GM18907 (cell line): ENCODE data around the gene TRIM31.

Source experiments
- ATAC-seq: cut with Tn5 transposase; IDR thresholded peaks from one replicate; pipeline ENCODE4 v1.9.1; 2021; ENCODE audit warnings: mild to moderate bottlenecking, moderate library complexity; ENCODE audit not compliant: unreplicated experiment

Gene TRIM31

DNA sequence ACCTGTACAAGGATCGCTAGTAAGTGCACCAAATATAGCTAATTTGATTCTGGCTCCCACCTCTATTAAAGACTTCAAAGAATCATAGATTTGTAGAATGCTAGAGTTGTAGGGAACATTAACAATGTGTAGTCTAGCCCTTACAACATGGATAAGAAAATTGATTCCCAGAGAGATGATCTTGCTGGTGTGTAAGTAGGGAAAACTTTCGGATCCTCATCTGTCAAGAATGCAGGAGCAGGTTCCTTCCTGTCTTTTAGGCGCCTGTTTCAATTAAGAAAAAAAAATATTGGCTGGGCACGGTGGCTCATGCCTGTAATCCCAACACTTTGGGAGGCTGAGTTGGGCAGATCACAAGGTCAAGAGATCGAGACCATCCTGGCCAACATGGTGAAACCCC, 25.0 kb downstream of the TRIM31 start:
- no peak for ATAC-seq

DNA sequence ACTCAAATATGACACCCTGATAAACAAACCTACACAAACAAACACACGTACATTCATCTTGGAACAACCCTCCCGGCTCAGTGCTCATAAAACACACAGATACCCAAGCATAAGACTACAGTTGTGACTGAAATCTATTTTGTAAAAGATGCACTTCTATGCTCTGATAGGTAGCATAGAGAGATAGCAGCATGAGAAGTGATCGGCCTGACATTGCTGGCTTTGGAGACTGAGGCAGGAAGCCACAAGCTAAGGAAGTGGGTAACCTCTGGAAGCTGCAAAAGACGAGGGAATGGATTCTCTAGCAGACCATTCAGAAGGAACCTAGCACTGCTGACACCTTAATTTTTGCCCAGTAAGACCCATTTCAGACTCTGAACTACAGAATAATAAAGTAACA, 35.7 kb downstream of the TRIM31 start:
- ATAC-seq, result no peak

DNA sequence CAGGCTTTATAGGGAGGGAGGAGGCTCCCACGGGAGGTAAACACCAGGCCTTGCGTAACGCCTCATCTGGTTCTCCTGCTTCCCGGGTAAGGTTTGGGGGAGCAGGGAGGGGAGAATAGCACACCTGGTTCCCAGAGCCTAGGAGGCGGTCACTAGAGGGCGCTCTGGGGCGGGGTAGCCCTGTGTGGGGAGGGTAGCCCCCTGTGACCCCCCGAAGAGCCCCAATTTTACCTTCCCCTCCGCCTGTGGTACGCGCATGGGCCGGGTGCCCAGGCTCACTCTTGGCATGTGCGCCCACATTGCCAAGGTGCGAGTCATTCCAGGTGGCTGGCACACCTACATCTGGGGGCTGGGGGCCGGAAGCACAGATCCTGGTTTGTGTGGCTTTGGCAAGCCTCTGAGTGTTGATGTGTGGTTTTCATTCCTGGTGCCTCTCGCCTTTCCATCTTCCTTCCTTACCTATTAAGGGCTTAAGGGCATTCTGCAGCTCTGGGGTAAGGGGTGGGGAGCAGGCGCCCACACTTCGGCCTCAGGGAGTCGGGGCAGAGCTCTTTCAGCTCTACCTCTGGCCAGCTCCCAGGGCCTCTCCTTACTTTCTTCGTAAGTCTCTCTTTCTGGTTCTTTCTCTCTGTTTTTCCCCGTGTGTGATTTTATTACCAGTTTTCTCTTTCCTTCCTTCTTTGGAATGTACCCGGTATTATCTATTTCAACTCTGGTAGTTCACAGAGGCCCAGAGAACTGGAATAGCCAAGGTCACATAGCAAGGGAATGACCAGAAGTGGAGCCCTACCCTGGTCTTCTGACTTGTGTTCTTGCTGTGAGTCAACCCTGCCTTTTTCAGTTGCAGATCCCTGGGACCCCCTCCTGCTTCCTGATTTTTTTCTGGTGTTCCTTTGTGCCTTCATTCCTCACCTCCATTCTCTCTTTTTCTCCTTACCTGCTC, 36.8 kb downstream of the TRIM31 start:
- ATAC-seq, result no peak

DNA sequence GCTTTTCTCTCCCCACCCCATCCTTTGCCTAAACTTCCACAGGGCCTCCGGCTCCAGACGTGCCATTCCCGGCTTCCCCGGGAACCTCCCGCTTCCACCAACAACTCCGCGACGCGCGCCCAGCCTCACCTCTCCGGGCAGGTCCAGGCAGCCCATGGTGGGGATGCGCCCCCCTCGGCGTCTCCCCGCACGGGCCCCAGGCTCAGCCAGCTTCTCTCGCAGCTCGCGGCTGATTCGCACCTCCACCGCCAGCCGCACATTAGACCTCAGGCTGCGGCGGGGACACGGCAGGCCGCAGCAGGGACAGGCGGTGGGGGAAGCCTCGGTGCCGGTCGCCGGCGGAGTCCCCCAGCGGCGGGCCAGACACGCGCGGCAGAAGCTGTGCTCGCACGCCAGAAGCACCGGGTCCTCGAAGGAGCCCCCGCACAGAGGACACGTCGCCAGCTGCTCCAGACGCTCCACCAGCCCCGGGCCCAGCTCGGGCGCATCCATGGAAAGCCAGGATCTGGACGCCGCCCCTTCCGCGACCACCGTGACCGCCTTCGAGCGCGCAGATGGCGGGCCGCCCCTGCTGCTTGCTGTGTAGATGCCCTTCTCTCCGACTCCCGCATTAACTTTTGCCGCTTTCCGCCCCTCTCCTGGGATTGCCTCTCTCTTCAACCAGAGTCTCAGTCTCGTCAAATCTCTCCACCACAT, 37.6 kb downstream of the TRIM31 start, which contains the start of gene RNF39:
RNF39 (minus strand) TSS at position 676 of the 696 bp plus-strand sequence; CDS start at position 492, 184 bp downstream.
- no peak for ATAC-seq

DNA sequence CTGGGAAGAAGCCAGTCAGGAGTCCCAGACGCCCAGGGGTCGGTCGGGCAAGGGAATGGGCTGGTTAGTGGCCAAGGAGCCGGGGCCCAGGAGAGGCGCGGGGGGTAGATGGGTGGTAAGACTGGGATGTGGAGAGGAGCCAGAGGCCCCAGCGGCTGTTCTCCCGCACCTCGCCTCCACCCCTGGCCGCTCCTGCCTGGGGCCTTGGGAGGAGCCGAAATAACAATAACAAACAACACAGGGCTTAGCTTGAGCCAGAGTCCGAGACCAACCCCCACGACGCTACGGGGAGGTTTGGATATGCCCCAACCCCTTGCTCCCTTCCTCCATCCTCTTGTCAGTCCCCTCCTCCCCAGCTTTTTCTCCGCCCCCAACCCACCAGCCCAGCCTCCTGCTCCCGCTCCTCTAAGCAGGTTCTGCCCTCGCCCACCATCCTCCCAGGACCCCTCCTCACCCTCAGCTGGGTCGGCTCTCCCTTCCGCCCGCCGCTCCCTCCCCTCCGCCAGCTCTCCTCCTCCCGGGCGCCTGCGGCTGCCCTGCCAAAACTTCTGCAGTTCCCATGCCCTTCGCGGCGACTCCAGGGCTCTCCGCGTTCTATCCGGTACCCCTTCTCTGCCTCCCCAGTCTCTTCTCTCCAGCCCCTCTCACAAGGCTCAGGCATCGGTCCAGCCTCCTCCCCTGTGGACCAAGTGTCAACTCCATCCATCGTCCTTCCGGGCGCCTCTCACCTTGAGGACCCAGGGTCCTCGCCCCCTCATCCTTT, 38.4 kb downstream of the TRIM31 start:
- ATAC-seq, result no peak

DNA sequence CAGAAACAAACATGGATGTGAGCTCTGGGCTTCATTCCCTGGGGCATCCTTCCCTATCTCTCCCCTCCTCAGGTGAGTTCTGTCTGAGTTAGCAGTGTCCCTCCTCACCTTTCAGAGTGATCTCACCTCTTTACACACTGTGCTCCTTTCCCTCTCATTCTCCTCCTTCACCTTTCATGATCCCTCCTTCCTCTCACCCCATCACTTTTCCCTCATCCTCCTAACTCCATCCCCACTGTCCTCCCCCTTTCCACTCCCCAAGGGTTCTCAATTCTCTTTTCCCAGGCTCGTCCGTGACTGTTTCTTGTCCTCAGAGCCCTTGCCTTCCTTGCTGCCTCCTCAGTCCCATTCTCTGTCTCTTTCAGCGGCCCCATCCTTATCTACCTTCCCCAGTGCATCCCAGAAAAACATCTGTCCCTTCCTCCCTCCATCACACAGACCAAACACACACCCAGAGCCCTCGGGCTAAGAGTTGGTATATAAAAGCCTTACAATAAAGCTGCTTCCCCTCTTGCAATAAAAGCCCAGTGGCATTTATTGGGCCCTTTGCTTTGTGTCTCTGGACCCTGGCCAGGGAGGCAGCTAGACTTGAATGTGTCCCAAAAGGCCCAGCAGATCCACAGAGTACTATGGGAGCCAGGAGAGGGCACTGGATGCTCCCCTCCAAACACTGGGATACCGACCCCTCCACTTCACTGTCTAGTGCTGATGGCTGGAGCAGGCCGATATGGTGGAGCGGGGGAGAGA, 39.2 kb downstream of the TRIM31 start:
- no peak for ATAC-seq

DNA sequence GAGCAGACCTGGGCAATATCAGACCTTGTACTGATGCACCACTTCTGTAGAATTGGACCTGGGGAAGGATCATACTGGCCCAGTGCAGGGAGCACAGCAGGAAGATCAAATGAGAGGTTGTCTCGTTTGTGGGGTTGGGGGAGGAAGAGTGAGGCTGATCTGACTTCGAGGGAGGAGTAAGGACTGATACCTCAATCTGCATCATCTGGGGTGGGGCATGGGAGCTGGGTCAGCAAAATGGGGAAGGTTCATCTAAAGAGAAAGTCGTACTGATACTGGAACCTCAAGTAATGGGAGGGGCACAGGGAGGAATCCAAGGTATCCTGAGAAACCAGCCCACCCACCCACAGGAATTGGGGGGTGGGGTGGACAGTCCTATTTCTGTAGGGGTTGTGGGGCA, 41.0 kb downstream of the TRIM31 start:
- ATAC-seq, result no peak

DNA sequence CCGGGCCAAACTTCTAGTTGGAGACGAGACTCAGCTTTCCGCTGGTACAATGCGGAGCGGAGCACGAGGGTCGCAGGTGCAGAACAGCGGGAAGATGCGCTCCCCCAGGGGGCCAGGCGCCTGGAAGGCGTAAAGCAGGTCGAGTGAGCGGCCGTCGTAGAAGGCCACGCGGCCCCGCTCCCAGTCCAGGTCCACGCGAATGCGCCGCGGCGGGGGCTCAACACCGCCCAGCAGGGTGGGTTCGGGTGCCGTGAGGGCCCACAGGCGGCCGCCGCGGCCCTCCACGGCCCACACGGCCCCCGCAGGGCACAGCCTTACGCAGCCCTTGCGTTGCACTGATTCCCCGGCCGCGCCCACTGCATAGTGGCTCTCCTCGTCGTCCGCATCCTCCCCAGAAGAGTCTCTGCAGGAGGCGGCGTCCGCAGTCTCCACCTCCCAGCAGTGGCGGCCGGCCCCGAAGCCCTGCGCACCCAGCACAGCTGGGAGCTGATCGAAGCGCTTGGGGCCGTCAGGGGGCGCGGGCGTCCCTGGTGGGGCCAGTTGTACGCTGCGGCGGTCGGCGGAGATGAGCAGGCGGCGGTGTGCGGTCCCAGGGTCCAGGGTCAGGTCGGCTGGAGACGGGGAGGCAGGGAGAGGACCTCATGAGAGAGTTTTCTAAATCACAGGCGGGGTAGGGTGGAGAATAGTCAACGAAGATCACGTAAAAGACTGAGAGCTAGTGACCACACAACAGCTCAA, 41.6 kb downstream of the TRIM31 start:
- no peak for ATAC-seq

DNA sequence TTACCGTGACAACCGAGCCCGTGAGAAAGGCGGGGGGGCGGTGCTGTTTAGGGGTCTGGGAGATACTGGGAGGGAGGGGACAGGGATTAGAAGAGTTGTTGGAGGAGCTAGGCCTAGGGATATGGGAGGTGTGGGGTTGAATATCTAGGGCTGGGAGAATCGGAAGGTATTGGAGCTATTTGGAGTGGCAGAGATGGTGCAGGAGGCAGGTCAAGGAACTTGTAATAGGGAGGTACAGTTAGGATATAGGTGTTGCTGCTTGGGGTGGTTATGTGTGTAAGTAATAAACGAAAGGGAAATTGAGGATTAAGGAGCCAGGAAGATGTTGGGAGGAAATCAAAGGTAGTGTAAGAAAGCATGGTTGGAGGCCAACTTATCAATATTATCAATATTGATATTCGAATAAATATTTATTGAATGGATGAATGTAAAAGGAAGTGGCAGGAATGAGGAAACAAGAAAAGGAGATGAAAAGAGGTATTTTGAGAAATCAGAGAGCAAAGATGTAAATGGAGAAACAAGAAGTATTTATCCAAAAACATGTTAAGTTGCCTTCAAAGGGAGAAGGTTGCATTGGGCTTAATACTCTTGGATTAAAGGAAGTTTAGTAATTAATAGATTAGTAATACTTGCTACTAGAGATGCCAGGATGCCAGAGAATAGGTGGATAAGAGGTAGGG, 45.3 kb downstream of the TRIM31 start:
- ATAC-seq, result no peak

DNA sequence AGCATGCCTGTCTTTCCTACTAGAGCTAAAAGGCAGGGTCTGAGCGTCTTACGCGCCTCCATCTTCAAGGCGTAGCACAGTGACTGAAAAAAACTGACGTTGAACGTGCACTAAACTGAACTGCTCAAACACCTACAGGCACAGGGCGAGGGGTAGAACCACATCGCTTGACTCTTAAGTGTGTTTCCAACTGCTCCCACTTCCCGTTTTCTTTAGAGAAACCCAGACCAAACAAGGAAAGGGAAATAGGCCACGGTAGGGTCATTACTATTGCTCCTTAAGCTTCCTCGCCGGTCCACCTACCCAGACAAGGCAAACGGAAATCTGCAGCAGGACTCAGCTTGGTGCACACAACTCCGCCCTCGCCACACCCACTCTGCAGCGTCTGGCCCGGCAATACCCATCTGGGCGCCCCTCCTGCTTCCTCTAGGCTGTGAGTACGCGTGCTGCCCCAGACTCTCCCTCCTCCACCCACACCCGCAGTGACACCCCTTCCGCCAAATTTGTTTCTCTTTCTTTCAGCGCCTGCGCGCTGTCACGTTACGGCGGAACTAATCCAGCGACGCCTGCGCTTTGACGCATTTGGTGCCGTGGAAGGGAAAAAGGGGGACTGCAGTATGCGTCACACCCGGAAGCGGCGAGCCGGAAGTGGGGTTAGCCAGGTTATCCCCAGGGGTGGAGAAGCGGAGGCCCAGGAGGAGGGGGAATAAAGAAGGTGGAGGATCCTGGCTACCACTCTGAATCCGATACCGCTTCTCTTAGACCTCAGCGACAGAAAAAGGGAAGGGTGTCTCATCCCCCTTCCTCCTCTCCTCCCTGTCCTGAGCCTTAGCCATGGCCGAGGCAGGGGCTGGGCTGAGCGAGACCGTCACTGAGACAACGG, 46.1 kb downstream of the TRIM31 start, which contains the start of gene PPP1R11:
PPP1R11 (plus strand) TSS at position 622 of the 883 bp plus-strand sequence; CDS start at position 835, 213 bp downstream.
- ATAC-seq, result peak; percentile 94

DNA sequence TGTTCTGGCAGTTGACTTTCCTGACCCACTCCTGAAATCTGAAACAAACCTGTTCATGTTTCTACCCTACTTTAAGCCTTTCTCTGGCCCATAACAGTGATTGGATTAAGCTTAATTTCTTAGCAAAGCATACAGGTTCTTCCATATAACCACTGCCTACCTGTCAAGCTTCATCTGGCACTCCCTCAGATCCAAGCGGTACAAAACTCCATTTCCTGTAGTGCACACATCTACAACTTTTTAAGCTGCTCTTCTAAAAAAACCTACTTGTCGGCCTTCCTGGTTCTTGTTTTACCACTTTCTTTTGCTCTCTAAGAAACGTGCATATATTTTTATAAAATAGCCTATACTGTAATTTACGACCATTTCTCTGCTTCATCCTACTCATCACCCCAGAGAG, 46.8 kb downstream of the TRIM31 start:
- ATAC-seq, result no peak

DNA sequence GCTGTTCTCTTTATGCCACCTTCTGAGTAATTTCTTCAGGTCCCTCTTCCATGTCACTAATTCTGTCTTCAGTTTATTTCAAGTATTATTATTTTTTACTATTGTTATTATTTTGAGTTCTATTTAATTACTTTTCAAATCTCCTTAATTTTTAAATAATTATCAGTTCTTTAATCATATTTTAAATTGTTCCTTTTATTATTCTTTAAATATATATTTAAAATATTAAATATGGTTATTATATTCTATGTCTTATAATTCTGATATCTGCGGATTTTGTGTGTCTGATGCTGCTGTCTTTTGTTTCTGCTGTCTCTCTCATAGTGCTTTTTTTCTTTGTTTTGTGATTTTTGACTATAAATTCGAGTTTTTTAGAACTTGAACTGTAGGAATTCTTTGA, 49.6 kb downstream of the TRIM31 start:
- no peak for ATAC-seq

DNA sequence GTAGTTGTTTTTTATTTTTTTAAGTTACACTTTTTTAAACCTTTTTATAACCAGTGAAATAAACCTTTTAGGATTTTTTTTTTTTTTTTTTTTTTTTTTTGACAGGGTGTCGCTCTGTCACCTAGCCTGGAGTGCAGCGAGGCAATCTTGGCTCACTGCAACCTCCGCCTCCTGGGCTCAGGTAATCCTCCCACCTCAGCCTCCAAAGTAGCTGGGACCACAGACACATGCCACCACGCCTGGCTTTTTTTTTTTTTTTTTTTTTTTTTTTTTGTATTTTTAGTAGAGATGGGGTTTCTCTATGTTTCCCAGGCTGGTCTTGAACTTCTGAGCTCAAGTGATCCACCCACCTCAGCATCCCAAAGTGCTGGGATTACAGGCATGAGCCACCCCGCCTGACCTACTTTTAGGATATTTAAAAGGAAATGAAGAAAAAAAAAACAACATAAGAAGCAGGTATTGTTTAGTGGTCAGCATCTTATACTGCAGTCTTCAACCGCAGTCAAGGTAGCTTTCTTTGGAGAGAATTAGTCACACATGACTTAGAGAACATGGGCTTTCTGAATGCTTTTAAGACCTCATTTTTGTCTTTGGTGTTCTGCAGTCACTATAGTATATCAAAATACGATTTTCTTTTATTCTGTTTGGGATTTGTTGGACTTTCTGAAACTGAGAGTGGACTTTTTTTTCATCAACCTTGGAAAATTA, 50.3 kb downstream of the TRIM31 start:
- ATAC-seq, result no peak

DNA sequence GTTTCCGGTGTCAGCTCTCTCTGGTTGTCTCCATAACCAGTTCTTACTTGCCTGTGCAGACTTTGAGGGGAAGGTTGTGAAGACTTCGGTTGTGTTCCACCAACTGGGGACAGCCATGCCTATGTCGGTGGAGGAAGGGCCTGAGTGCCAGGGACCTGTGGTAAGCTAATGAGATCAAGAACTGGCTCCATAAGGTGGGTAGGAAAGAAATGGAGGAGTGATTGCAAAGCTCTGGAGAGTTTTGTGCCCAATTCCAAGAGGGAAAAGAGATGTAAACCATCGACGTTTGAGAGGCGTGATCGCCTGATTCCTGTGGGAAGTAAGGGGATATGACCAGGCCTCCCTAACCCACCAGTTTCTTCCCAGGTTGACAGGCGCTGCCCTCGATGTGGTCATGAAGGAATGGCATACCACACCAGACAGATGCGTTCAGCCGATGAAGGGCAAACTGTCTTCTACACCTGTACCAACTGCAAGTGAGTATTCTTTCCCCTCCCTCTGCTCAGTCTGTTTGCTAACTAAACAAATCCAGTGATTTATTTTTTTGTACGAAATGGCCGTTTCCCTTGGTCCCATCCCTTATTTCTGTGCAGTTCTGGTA, 50.9 kb downstream of the TRIM31 start:
- ATAC-seq, result no peak

DNA sequence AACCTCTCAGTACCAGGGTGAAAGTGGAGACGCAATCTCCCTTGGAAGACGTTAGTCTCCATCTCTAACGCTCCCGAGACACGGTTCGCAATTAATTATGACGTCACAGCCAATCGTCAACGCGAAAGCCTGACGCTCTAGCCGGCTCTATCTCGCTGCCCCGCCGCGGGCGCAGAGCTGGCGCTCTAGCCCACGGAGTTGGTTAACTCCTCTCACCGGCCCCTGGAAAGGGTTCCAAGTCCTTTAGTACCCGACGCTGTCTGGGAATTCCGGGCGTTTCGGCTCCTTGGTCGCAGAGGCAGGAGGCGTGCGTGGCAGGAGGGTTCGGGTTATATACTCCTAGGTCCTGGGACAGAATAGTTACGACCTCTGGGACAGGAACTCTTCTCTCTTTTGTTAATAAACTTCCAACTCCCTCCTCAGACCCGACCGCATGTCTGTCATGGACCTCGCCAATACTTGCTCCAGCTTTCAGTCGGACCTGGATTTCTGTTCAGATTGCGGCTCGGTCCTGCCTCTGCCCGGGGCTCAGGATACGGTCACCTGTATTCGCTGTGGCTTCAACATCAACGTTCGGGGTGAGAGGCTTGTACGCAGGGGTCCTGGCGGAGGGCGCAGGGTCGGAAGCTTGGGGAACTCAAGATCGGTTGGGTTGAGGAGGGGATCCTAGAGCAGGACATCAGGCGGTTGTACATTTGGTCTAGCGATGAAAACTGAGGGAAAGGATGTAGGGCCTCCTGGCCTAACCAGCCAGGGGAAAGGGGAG, 51.6 kb downstream of the TRIM31 start, which contains the start of gene POLR1H:
POLR1H (plus strand) TSS at position 174 of the 766 bp plus-strand sequence; CDS start at position 434, 260 bp downstream.
- ATAC-seq, result peak; percentile 77

DNA sequence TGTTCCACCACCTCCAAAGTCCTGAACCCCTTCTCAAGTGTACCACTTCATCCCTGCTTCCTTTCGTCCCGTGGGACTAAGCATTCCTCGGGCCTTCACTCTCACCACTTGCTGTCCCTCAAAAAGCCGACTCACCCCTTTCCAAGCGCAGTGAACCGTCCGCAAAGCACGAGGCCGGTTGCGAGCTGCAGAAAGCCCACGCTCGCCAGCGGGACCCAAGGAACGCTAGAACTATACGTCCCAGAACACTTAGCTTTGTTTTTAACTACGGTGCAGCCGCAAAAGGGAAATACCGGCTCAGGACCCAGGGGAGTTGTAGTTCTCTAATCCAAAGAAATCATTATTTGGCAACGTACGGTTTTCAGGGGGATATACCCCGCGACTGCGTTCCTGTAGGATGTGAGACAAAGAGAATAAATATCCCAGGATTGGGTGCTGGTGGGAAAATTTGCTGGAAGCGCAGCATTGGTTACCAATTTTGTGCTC, 52.2 kb downstream of the TRIM31 start:
- peak; percentile 20 for ATAC-seq
